Measurements from ENCODE around the gene FCRLA.
A peak's percentile ranks its signal among the peaks of the same experiment; 100 is the strongest.

Gene FCRLA

GRCh38 chr1:161735837-161736236 is 28.8 kb downstream of the FCRLA start:
- DNase-seq, result no peak

- no peak for DNase-seq
Observed at GRCh38 chr1:161736335-161736969, 29.4 kb downstream of the FCRLA start.

DNA sequence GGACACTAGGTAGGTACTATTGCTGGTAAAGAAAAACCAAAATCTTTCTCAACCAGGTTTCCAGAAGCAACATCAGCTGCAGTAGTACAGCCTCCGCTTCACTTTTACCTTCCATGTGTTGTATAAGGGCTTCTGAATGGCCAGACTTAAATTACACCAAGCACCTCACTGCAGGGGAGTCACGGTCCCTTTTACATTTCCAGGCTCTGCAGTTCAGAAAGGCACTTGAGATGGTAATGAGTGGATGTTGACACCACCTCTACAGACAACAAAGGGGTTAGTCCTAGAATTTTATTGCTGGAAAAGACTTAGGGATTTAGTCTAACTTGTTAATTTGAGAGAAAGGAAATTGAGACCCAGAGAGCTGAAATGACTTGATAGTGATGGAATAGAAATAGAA is 30.6 kb downstream of the FCRLA start:
- DNase-seq, result no peak

- peak; percentile 61 to 68 for DNase-seq
Observed at GRCh38 chr1:161738627-161739287, 31.7 kb downstream of the FCRLA start.

DNA sequence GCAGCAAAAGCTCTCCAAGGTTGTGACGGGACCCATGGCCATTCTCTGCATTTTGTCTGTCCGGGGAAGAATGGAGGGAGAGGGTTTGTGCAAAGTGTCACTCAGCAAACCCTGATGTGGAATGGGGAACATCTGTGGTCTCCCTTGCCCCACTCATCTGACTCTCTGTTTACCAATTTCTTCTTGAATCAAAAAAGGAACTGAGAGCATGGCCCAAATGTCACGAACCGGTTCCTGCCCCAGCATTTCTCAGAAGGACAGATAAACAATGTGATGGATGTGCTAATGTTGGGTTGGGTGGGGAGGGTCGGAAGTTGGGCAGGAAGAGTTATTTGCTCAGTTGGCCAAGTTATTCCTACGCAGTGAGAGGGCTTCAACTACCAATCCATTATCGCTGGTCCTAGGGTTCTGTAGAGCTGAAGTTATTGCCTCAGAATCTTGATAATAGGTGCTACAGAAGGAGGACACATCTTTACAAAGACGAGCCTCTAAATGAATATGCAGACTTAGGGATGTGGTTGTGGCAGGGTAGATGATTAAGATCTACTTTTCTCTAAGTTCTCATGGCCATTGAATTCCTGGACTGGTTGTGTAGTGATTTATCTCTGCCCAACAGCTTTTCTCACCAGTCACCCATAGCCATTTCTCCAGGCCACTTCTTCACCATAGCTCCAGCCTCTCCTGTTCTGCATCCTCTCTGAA is 33.0 kb downstream of the FCRLA start:
- peak in 1 of 2 donors; percentile 52 for DNase-seq

DNA sequence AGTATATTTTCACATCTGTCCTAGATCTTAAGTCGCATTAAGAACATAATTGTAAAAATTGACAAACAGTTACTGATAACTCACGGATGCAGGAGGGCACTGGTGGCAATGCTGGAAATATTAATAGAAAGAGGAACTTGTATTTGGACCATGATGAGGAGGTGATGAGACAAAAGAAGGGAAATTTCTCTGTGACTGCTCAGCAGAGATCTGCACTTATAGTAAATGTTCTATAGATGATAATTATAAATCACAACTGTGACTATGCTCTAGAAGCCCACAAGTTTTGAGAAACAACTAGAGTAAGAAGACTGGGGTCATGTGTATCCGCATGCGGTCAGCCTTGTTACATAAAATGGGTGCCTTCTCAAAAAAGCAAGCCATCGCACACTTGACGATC is 33.9 kb downstream of the FCRLA start:
- no peak for DNase-seq

GRCh38 chr1:161743231-161743630 is 36.2 kb downstream of the FCRLA start:
- DNase-seq, result no peak

DNA sequence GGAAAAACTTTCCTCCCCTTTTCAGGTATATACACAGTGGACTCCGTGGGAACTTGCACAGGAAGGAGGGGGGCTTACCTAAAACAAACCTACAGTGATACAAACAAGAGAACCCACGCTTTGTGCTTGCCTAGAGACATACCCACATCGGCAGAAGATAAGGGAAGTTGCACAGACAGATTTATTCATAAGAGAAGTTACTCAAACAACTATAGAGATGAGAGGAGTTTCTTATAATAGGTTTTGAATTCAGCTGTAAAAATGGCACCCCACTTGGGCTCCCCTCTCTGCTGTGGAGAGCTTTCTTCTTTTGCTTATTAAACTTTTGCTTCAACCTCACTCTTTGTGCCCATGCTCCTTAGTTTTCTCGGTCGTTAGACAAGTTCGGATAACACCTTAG is 40.8 kb downstream of the FCRLA start:
- DNase-seq, result no peak

DNA sequence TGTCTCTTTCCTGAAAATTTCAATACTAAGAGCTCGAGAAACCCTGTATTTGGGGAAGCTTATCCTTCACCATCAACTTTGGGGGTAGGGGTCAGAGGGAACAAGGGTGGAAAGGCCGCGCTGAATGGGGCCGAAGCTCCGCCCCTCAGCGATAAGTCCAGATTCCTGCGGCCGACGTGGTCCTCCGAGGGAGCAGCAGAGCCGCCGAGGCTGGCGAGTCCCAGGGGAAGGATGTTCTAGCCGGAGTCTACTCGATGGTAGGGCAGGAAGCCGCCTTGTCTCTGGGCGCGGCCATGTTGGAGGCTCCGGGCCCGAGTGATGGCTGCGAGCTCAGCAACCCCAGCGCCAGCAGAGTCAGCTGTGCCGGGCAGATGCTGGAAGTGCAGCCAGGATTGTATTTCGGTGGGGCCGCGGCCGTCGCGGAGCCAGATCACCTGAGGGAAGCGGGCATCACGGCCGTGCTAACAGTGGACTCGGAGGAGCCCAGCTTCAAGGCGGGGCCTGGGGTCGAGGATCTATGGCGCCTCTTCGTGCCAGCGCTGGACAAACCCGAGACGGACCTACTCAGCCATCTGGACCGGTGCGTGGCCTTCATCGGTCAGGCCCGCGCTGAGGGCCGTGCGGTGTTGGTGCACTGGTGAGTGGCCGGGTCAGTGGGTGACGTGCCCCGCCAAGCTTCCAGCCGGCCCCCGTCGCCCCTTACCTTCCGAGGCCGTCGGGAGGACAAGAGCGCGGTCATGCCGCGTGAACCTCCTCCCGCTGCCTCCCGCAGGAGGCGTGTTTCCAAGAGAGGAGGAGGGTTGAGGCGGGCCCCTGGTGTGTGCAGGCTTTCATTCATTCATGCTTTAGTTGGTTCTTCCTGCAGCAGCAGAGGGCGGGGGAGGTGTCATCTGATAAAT is 42.7 kb downstream of the FCRLA start, which contains the start of gene DUSP12:
Gene DUSP12, plus strand, starts transcription at position 278 of the 899 bp plus-strand sequence. Its CDS starts 16 bp downstream, at position 294.
- peak; percentile 91 to 92 for DNase-seq

DNA sequence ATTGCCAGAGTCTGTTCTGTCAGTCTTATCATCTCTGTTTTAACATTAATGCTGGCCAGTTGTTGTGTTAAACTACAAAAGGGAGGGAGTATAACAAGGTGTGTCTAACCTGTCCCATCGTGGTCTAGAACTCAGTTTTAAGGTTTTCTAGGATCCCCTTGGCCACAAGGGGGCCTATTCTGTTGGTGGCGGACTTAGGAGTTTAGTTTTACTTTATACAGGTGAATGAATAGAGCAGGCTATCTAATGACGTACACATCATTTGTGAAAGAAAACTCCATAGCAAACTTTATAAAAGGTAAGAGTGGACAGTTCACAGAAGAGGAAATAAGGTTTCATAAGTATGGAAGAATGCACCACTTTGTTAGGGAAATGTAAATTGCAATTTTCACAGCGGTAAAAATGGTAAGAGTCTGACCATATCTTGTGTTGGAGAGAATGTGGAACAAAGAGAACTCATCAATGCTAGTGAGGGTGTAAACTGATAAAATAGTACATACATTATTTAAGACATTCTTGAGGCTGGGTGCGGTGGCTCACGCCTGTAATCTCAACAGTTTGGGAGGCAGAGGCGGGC is 56.6 kb downstream of the FCRLA start:
- DNase-seq, result peak; percentile 55 to 76

Measured in CD4-positive, alpha-beta T cell treated with Interferon alpha-2 for 1 hour (primary cell).